ENCODE data around the gene GMCL2. TPM values are rescaled to one million over a fixed set of nuclear protein-coding genes. Genes with fewer than 3 reads are reported as not detected.

GMCL2 gene
- polyA plus RNA-seq, 1 of the 3 experiments (the other 2 are of a cell fraction), result not detected

- TF ChIP-seq YY1 (IDR thresholded peaks at IDR 0.05; ENCODE audit: low read depth) (no peak), FOXM1 (IDR thresholded peaks at IDR 0.05; ENCODE audit: low read depth) (no peak), RAD21 (IDR thresholded peaks at IDR 0.05; ENCODE audit: low read length) (no peak), USF1 (IDR thresholded peaks at IDR 0.05; ENCODE audit: borderline replicate concordance, low read depth) (no peak), RCOR1 (IDR thresholded peaks at IDR 0.05; ENCODE audit: low read length) (no peak), IRF3 (IDR thresholded peaks at IDR 0.05; ENCODE audit: low read depth, low read length) (no peak), EP300 (IDR thresholded peaks at IDR 0.05; ENCODE audit: borderline replicate concordance in 1 of 2, low read depth in 1 of 2, low read length in 1 of 2) (no peak), USF2 (IDR thresholded peaks at IDR 0.05; ENCODE audit: borderline replicate concordance, low read depth, low read length) (no peak)
Observed at GRCh38 chr5:178234121-178234749, 47.1 kb upstream of the GMCL2 start (continued).

- Histone ChIP-seq H3K36me3 (replicated peaks in 1 of 2; ENCODE audit: control insufficient read depth in 1 of 2, insufficient read depth in 2 of 2, low read length in 1 of 2) (peaks cover 7 to 17% of the 10 kb centered on the region in 2 experiments), H3K4me1 (ENCODE audit: control insufficient read depth in 1 of 2, insufficient read depth in 2 of 2, low read depth in 1 of 2, low read length in 1 of 2) (peaks cover 11 to 39% of the 10 kb centered on the region in 2 experiments; a peak in 2 of 4 replicates), H3K4me3 (ENCODE audit: low read depth in 2 of 2, low read length in 1 of 2) (peak overlapping the region; percentile 87), H4K20me1 (ENCODE audit: insufficient read depth) (no peaks in the 10 kb centered on the region), H2AFZ (ENCODE audit: low read depth) (peak overlapping the region; percentile 93), H3K27ac (ENCODE audit: low read depth in 2 of 2, low read length in 1 of 2) (peak overlapping the region; percentile 56 to 86), H3K9ac (peak overlapping the region; percentile 83), H3K9me2 (no peaks in the 10 kb centered on the region), H3K9me3 (no peaks in the 10 kb centered on the region), H3F3A (replicated peaks; ENCODE audit: insufficient read depth) (peaks cover 11% of the 10 kb centered on the region), H3K4me2 (peak overlapping the region; percentile 98), H3K27me3 (ENCODE audit: insufficient read depth) (no peaks in the 10 kb centered on the region), H3K79me2 (ENCODE audit: insufficient read depth) (peaks cover 28% of the 10 kb centered on the region)
- TF ChIP-seq FOXM1 (IDR thresholded peaks at IDR 0.05; ENCODE audit: low read depth) (no peak), YY1 (IDR thresholded peaks at IDR 0.05; ENCODE audit: low read depth) (no peak), SIN3A (IDR thresholded peaks at IDR 0.05; ENCODE audit: borderline replicate concordance, low read depth, low read length) (no peak), SMC3 (IDR thresholded peaks at IDR 0.05; ENCODE audit: low read depth, low read length) (no peak), TCF12 (IDR thresholded peaks at IDR 0.05) (no peak), FOSL2 (IDR thresholded peaks at IDR 0.05; ENCODE audit: borderline replicate concordance, low read depth) (no peak), RAD21 (IDR thresholded peaks at IDR 0.05; ENCODE audit: low read length) (no peak), MAX (IDR thresholded peaks at IDR 0.05; ENCODE audit: low read depth) (no peak), FOXJ3 (CRISPR knock-in tag; IDR thresholded peaks at IDR 0.05) (no peak), CHD2 (IDR thresholded peaks at IDR 0.05; ENCODE audit: low read length, partially characterized antibody) (no peak), TAF1 (IDR thresholded peaks at IDR 0.05; ENCODE audit: borderline replicate concordance, low read depth, low read length) (no peak)
- POLR2A ChIA-PET, result interaction anchor here (1.1 to 2.0 kb wide), 4 partner anchors 29 to 1391 kb away, joined by 3 to 9 read pairs (median 5); partner anchors contain the start of genes CLK4, COL23A1, HNRNPAB and HNRNPH1
- no peak for DNase-seq
- CTCF ChIA-PET, result interaction anchor here (1.0 to 12.2 kb wide), 4 partner anchors 17 to 359 kb away, joined by 3 to 147 read pairs (median 4); partner anchors contain the start of gene COL23A1
- 75% methylated on average over 6 of the region's 11 CpGs for WGBS (ENCODE audit: low lambda C conversion rate)
Observed at GRCh38 chr5:178232920-178233429, 45.8 kb upstream of the GMCL2 start.
